ENCODE measurements around the gene LMBR1.

GRCh38 chr7:156651474-156651873 is 241.5 kb downstream of the LMBR1 start:
- TF ChIP-seq, protein P1, sequence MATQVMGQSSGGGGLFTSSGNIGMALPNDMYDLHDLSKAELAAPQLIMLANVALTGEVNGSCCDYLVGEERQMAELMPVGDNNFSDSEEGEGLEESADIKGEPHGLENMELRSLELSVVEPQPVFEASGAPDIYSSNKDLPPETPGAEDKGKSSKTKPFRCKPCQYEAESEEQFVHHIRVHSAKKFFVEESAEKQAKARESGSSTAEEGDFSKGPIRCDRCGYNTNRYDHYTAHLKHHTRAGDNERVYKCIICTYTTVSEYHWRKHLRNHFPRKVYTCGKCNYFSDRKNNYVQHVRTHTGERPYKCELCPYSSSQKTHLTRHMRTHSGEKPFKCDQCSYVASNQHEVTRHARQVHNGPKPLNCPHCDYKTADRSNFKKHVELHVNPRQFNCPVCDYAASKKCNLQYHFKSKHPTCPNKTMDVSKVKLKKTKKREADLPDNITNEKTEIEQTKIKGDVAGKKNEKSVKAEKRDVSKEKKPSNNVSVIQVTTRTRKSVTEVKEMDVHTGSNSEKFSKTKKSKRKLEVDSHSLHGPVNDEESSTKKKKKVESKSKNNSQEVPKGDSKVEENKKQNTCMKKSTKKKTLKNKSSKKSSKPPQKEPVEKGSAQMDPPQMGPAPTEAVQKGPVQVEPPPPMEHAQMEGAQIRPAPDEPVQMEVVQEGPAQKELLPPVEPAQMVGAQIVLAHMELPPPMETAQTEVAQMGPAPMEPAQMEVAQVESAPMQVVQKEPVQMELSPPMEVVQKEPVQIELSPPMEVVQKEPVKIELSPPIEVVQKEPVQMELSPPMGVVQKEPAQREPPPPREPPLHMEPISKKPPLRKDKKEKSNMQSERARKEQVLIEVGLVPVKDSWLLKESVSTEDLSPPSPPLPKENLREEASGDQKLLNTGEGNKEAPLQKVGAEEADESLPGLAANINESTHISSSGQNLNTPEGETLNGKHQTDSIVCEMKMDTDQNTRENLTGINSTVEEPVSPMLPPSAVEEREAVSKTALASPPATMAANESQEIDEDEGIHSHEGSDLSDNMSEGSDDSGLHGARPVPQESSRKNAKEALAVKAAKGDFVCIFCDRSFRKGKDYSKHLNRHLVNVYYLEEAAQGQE (IDR thresholded peaks at IDR 0.05; ENCODE audit: insufficient read depth in 1 of 2, low read depth in 2 of 2, low read length in 2 of 2): no peak
- TF ChIP-seq POLR2AphosphoS5 (IDR thresholded peaks at IDR 0.05; ENCODE audit: low read depth, low read length): no peak

All from PFSK-1 (cell line).